ENCODE results near the gene PAK5. TPM values are rescaled to one million over a fixed set of nuclear protein-coding genes. Genes with fewer than 3 reads are reported as not detected.

The PAK5 gene
- total and polyA plus RNA-seq, 2 donors (not counting 1 experiment from before 2014, with no cell fraction given) = not detected

DNA sequence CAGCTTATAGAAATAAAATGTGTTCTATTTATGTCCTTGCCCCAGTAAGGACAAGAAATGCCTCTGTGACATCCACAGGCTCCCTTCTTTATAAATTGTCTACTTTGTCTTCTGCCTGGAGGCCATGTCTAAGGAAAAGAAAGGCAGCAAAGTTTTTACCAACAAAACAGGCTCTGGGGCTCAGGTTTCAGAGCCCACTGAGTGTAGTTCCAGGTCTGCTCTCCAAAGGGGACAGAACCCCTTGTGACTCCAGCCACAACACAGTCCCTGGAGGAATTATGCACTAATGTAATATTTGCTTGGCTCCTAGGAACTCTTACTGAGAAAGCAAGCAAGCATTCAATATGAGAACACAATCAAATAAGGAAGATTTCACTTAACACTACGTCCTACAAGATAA, 80.1 kb downstream of the PAK5 start:
- no peaks in the 10 kb centered on the region for H3K9me3 Mint-ChIP-seq (ENCODE audit: insufficient read depth)
- no peak overlapping the region for H3K27ac ChIP-seq (ENCODE audit: low read length in 2 of 2)
- DNase-seq (no peak), ATAC-seq (ENCODE audit: low read depth) (no peak)
- no peaks in the 10 kb centered on the region for H4K20me1 ChIP-seq (ENCODE audit: control insufficient read depth, insufficient read depth, low read length, poor library complexity, severe bottlenecking)
- H2AFZ ChIP-seq (ENCODE audit: insufficient read depth, low read depth, low read length, poor library complexity, severe bottlenecking) = no peak overlapping the region
- no peaks in the 10 kb centered on the region for H3K4me1 Mint-ChIP-seq
- H3K27me3 Mint-ChIP-seq = no peaks in the 10 kb centered on the region
- no peak overlapping the region for H3K9ac ChIP-seq (ENCODE audit: low read length)
- no peaks in the 10 kb centered on the region for H3K36me3 ChIP-seq (replicated peaks in 1 of 2; ENCODE audit: control extremely low read depth in 1 of 2, control insufficient read depth in 1 of 2, extremely low read depth in 1 of 2, insufficient read depth in 2 of 2, low read length in 1 of 2)
- H3K4me2 ChIP-seq (replicated peaks; ENCODE audit: low read depth, low read length, poor library complexity, severe bottlenecking) = no peak overlapping the region
- H3K27ac Mint-ChIP-seq = no peak overlapping the region
- CTCF ChIA-PET = no interaction called here
- WGBS (ENCODE audit: insufficient coverage) = no CpG with 5 or more reads among the region's 1 CpG
- peaks cover 0 to 3% (median 0%) of the 10 kb centered on the region in 3 donors for H3K9me3 ChIP-seq (ENCODE audit: control extremely low read depth in 1 of 3, control insufficient read depth in 2 of 3, insufficient read depth in 1 of 3, low read length in 2 of 3)
- no peaks in the 10 kb centered on the region for H3K79me2 ChIP-seq (ENCODE audit: control insufficient read depth, insufficient read depth, low read length)
- no peak overlapping the region for H3K4me3 ChIP-seq (ENCODE audit: control extremely low read depth in 1 of 5, extremely low read depth in 1 of 5, insufficient read depth in 1 of 5, low read depth in 2 of 5, low read length in 4 of 5)
- no peak overlapping the region for H3K4me3 Mint-ChIP-seq
- no peaks in the 10 kb centered on the region for H3K4me1 ChIP-seq (ENCODE audit: control insufficient read depth in 2 of 2, insufficient read depth in 2 of 2, low read length in 2 of 2)
- intact Hi-C loops (cut with micrococcal nuclease) = no loop called here
- H3K27me3 ChIP-seq (replicated peaks in 1 of 4; ENCODE audit: control extremely low read depth in 1 of 4, control insufficient read depth in 3 of 4, insufficient read depth in 4 of 4, low read length in 3 of 4) = no peaks in the 10 kb centered on the region
- TF ChIP-seq EZH2 (IDR thresholded peaks at IDR 0.05; ENCODE audit: borderline replicate concordance, insufficient read depth, low read depth, low read length, poor library complexity, severe bottlenecking) = no peak
- TF ChIP-seq, protein P1, sequence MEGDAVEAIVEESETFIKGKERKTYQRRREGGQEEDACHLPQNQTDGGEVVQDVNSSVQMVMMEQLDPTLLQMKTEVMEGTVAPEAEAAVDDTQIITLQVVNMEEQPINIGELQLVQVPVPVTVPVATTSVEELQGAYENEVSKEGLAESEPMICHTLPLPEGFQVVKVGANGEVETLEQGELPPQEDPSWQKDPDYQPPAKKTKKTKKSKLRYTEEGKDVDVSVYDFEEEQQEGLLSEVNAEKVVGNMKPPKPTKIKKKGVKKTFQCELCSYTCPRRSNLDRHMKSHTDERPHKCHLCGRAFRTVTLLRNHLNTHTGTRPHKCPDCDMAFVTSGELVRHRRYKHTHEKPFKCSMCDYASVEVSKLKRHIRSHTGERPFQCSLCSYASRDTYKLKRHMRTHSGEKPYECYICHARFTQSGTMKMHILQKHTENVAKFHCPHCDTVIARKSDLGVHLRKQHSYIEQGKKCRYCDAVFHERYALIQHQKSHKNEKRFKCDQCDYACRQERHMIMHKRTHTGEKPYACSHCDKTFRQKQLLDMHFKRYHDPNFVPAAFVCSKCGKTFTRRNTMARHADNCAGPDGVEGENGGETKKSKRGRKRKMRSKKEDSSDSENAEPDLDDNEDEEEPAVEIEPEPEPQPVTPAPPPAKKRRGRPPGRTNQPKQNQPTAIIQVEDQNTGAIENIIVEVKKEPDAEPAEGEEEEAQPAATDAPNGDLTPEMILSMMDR (IDR thresholded peaks at IDR 0.05) = no peak
- POLR2A ChIA-PET = no interaction called here

DNA sequence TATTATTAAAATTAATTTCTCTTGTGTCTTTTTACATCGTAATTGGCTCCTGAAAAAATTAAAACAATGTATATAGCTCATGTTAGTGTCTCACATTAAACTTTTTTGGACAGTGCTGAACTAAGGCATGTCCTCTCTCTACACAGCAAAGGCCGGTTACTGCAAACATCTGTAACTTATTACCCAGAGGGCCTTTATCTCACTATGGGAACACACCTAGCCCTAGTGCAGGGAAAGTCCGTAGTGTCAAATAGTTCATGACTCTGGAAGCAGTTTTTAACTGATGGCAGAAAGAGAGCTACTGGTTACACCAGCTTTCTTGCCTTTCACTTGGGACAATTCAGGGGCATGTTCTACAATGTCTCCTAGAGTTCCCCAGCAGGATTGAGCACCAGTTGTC, 82.2 kb downstream of the PAK5 start:
- DNase-seq = no peak
- Histone ChIP-seq H3K9me3 (ENCODE audit: control extremely low read depth in 1 of 3, control insufficient read depth in 2 of 3, insufficient read depth in 1 of 3, low read length in 2 of 3) (peaks cover 0 to 2% (median 0%) of the 10 kb centered on the region in 3 donors), H3K9ac (ENCODE audit: low read length) (no peak overlapping the region), H3K4me1 (ENCODE audit: control insufficient read depth in 2 of 2, insufficient read depth in 2 of 2, low read length in 2 of 2) (no peaks in the 10 kb centered on the region), H3K27me3 (replicated peaks in 1 of 4; ENCODE audit: control extremely low read depth in 1 of 4, control insufficient read depth in 3 of 4, insufficient read depth in 4 of 4, low read length in 3 of 4) (no peaks in the 10 kb centered on the region), H4K20me1 (ENCODE audit: control insufficient read depth, insufficient read depth, low read length, poor library complexity, severe bottlenecking) (no peaks in the 10 kb centered on the region), H3K79me2 (ENCODE audit: control insufficient read depth, insufficient read depth, low read length) (no peaks in the 10 kb centered on the region), H3K27ac (ENCODE audit: low read length in 2 of 2) (no peak overlapping the region), H3K4me3 (ENCODE audit: control extremely low read depth in 1 of 5, extremely low read depth in 1 of 5, insufficient read depth in 1 of 5, low read depth in 2 of 5, low read length in 4 of 5) (no peak overlapping the region), H3K36me3 (replicated peaks in 1 of 2; ENCODE audit: control extremely low read depth in 1 of 2, control insufficient read depth in 1 of 2, extremely low read depth in 1 of 2, insufficient read depth in 2 of 2, low read length in 1 of 2) (no peaks in the 10 kb centered on the region), H2AFZ (ENCODE audit: insufficient read depth, low read depth, low read length, poor library complexity, severe bottlenecking) (no peak overlapping the region), H3K4me2 (replicated peaks; ENCODE audit: low read depth, low read length, poor library complexity, severe bottlenecking) (no peak overlapping the region)
- intact Hi-C loops (cut with micrococcal nuclease) = no loop called here
- ChIA-PET POLR2A (no interaction called here), CTCF (no interaction called here)
- Mint-ChIP-seq H3K4me1 (no peaks in the 10 kb centered on the region), H3K27ac (no peak overlapping the region), H3K9me3 (ENCODE audit: insufficient read depth) (peaks cover 2% of the 10 kb centered on the region), H3K4me3 (no peak overlapping the region), H3K27me3 (no peaks in the 10 kb centered on the region)
- no peak for ATAC-seq (ENCODE audit: low read depth)
- no peak for TF ChIP-seq EZH2 (IDR thresholded peaks at IDR 0.05; ENCODE audit: borderline replicate concordance, insufficient read depth, low read depth, low read length, poor library complexity, severe bottlenecking)
- TF ChIP-seq, protein P1 (IDR thresholded peaks at IDR 0.05) = no peak
- WGBS (ENCODE audit: insufficient coverage) = 90% methylated on average over 1 of the region's 3 CpGs

Measured in B cell (primary cell).